ENCODE results near the gene MRPS11. TPM values are rescaled to one million over a fixed set of nuclear protein-coding genes. Genes with fewer than 3 reads are reported as not detected.

The MRPS11 gene
- total and polyA plus RNA-seq, 9 of the 15 experiments (the other 6 are each of a cell fraction or from before 2014, with no cell fraction given) = 28.3 to 83.2 (median 53.1) TPM

DNA sequence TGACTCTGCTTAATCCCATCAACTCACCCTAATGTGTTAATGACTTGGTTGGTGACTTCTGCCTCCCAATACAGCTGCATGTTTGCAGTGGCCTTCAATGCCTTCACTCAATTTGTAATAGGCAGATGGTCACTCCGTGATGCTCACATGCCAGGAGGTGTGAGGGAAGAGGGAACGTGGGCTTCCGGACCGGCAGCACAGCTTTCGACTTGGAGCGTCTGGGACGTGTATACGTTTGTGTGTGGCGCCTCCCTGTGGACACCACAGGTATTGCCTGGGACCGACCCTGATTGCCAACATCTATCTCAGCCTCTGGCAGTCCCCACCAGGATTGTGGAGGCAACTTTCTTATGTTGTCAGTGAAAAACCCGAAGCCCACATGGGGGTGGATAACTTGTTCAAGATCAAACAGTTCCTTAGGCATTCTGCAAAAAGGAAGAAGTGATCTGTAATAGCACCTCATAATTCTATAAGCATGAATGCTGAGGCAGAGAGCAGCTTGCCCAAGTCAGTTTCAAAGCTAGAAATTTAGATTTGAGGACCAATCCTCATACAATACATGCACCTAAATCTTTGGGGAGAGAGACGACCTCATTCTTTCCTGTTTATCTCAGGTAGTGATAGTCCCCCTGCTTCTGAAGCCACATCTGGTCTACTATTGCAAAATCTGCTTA is 17.2 kb upstream of the MRPS11 start (continued):
- TF ChIP-seq, protein P1, sequence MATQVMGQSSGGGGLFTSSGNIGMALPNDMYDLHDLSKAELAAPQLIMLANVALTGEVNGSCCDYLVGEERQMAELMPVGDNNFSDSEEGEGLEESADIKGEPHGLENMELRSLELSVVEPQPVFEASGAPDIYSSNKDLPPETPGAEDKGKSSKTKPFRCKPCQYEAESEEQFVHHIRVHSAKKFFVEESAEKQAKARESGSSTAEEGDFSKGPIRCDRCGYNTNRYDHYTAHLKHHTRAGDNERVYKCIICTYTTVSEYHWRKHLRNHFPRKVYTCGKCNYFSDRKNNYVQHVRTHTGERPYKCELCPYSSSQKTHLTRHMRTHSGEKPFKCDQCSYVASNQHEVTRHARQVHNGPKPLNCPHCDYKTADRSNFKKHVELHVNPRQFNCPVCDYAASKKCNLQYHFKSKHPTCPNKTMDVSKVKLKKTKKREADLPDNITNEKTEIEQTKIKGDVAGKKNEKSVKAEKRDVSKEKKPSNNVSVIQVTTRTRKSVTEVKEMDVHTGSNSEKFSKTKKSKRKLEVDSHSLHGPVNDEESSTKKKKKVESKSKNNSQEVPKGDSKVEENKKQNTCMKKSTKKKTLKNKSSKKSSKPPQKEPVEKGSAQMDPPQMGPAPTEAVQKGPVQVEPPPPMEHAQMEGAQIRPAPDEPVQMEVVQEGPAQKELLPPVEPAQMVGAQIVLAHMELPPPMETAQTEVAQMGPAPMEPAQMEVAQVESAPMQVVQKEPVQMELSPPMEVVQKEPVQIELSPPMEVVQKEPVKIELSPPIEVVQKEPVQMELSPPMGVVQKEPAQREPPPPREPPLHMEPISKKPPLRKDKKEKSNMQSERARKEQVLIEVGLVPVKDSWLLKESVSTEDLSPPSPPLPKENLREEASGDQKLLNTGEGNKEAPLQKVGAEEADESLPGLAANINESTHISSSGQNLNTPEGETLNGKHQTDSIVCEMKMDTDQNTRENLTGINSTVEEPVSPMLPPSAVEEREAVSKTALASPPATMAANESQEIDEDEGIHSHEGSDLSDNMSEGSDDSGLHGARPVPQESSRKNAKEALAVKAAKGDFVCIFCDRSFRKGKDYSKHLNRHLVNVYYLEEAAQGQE (IDR thresholded peaks at IDR 0.05; ENCODE audit: borderline replicate concordance) = peak; percentile 57; the same call in 1 of the 2 replicates
- TF ChIP-seq, protein P1 (CRISPR knock-in tag; IDR thresholded peaks at IDR 0.05; ENCODE audit: low read depth) = no peak
- TF ChIP-seq ZFX (CRISPR knock-in tag; IDR thresholded peaks at IDR 0.05) (no peak), ZNF263 (CRISPR knock-in tag; IDR thresholded peaks at IDR 0.05; ENCODE audit: borderline replicate concordance) (no peak), CREM (IDR thresholded peaks at IDR 0.05; ENCODE audit: low read depth) (peak; percentile 40; the same call in 1 of the 2 replicates), ZNF644 (tag; IDR thresholded peaks at IDR 0.05; ENCODE audit: low read depth) (no peak), CBX3 (IDR thresholded peaks at IDR 0.05; ENCODE audit: borderline replicate concordance in 1 of 2, low read length in 2 of 2) (peak in 1 of 2 experiments; percentile 68; a peak in 1 of 3 replicates), ZNF778 (CRISPR knock-in tag; IDR thresholded peaks at IDR 0.05) (no peak), MCM7 (IDR thresholded peaks at IDR 0.05) (no peak)
- TF ChIP-seq, protein P2, sequence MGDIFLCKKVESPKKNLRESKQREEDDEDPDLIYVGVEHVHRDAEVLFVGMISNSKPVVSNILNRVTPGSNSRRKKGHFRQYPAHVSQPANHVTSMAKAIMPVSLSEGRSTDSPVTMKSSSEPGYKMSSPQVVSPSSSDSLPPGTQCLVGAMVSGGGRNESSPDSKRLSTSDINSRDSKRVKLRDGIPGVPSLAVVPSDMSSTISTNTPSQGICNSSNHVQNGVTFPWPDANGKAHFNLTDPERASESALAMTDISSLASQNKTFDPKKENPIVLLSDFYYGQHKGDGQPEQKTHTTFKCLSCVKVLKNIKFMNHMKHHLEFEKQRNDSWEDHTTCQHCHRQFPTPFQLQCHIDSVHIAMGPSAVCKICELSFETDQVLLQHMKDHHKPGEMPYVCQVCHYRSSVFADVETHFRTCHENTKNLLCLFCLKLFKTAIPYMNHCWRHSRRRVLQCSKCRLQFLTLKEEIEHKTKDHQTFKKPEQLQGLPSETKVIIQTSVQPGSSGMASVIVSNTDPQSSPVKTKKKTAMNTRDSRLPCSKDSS (IDR thresholded peaks at IDR 0.05; ENCODE audit: low read depth, partially characterized antibody) = no peak
- TF ChIP-seq, protein P3, sequence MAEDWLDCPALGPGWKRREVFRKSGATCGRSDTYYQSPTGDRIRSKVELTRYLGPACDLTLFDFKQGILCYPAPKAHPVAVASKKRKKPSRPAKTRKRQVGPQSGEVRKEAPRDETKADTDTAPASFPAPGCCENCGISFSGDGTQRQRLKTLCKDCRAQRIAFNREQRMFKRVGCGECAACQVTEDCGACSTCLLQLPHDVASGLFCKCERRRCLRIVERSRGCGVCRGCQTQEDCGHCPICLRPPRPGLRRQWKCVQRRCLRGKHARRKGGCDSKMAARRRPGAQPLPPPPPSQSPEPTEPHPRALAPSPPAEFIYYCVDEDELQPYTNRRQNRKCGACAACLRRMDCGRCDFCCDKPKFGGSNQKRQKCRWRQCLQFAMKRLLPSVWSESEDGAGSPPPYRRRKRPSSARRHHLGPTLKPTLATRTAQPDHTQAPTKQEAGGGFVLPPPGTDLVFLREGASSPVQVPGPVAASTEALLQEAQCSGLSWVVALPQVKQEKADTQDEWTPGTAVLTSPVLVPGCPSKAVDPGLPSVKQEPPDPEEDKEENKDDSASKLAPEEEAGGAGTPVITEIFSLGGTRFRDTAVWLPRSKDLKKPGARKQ (CRISPR knock-in tag; IDR thresholded peaks at IDR 0.05) = no peak

Data from K562 (cell line).